IMR-90 (cell line): ENCODE results near the gene CST7. TPM values are rescaled to one million over a fixed set of nuclear protein-coding genes. Genes with fewer than 3 reads are reported as not detected.

Experiments
- ATAC-seq: fragments of 200-7000 bp; cut with Tn5 transposase; 2 replicates; pipeline ENCODE4 v1.9.1; 2020; ENCODE audit warnings: low read depth, mild to moderate bottlenecking, moderate library complexity
- BruUV-seq: library from RNA; stranded (reverse); fragments of 400-500 nt; replicated peaks from 2 replicates; lab custom pipeline; 2021; lab: Mats Ljungman, UMichigan
- CTCF ChIA-PET: fragments of 300-600 bp; formaldehyde crosslinking; extraction: SDS; loops from one replicate; lab custom pipeline; 2021; ENCODE audit warnings: antibody characterized with exemption; lab: Yijun Ruan, JAX
- POLR2A ChIA-PET: fragments of 300-600 bp; sonication (Branson Sonifier 250); formaldehyde crosslinking; loops from one replicate; lab custom pipeline; 2022; ENCODE audit warnings: antibody characterized with exemption; ENCODE audit not compliant: unreplicated experiment; lab: Charles Lee
- DNase-seq: peaks from one replicate; pipeline ENCODE4 v3.0.0; 2013
- H2AFZ ChIP-seq: replicated peaks from 2 replicates; pipeline ENCODE3; 2013; ENCODE audit warnings: low read length, mild to moderate bottlenecking; ENCODE audit not compliant: poor library complexity
- H2AK5ac ChIP-seq: 2 replicates; pipeline ENCODE4 v1.6.1; 2013; ENCODE audit warnings: low read depth, low read length, inconsistent platforms
- H2AK9ac ChIP-seq: replicated peaks from 2 replicates; pipeline ENCODE3; 2013; ENCODE audit warnings: mild to moderate bottlenecking, low read depth, low read length, moderate library complexity; ENCODE audit not compliant: poor library complexity
- H2BK120ac ChIP-seq: 2 replicates; pipeline ENCODE4 v1.6.1; 2013; ENCODE audit warnings: low read depth, low read length, inconsistent platforms
- H2BK15ac ChIP-seq: 3 replicates; pipeline ENCODE4 v1.6.1; 2013; ENCODE audit warnings: low read depth, low read length, inconsistent platforms
- H2BK20ac ChIP-seq: 2 replicates; pipeline ENCODE4 v1.6.1; 2013; ENCODE audit warnings: low read depth, mild to moderate bottlenecking, inconsistent platforms, low read length, moderate library complexity
- H2BK5ac ChIP-seq: 2 replicates; pipeline ENCODE4 v1.6.1; 2013; ENCODE audit warnings: mild to moderate bottlenecking, low read depth, low read length, inconsistent platforms; ENCODE audit not compliant: poor library complexity, severe bottlenecking
- H3K14ac ChIP-seq: replicated peaks from 2 replicates; pipeline ENCODE4 v1.6.1; 2013; ENCODE audit warnings: low read depth, low read length, inconsistent platforms
- H3K18ac ChIP-seq: 2 replicates; pipeline ENCODE4 v1.6.1; 2013; ENCODE audit warnings: low read depth, low read length, control low read depth
- H3K23ac ChIP-seq: 2 replicates; pipeline ENCODE4 v1.6.1; 2013; ENCODE audit warnings: low read depth, low read length, inconsistent platforms
- H3K27ac ChIP-seq: 2 replicates; pipeline ENCODE4 v1.5.1; 2013; ENCODE audit warnings: mild to moderate bottlenecking, control low read depth, low read length; ENCODE audit not compliant: insufficient read depth
- H3K27me3 ChIP-seq: 2 replicates; pipeline ENCODE4 v1.6.1; 2013; ENCODE audit warnings: low read length; ENCODE audit not compliant: control insufficient read depth, insufficient read depth
- H3K36me3 ChIP-seq: 2 replicates; pipeline ENCODE4 v1.6.1; 2013; ENCODE audit warnings: low read length, mixed read lengths; ENCODE audit not compliant: control insufficient read depth, insufficient read depth
- H3K4ac ChIP-seq: 2 replicates; pipeline ENCODE4 v1.6.1; 2013; ENCODE audit warnings: low read depth, low read length, inconsistent platforms
- H3K4me1 ChIP-seq: 2 replicates; pipeline ENCODE4 v1.6.1; 2013; ENCODE audit warnings: low read length, mixed read lengths; ENCODE audit not compliant: control insufficient read depth, insufficient read depth
- H3K4me2 ChIP-seq: 2 replicates; pipeline ENCODE4 v1.6.1; 2013; ENCODE audit warnings: low read depth, mild to moderate bottlenecking, control low read depth, low read length, moderate library complexity
- H3K4me3 ChIP-seq: 2 replicates; pipeline ENCODE4 v1.5.1; 2013; ENCODE audit warnings: low read depth, mild to moderate bottlenecking, control low read depth, low read length, moderate library complexity; ENCODE audit not compliant: insufficient read depth
- H3K56ac ChIP-seq: 2 replicates; pipeline ENCODE4 v1.6.1; 2013; ENCODE audit warnings: low read length, inconsistent platforms; ENCODE audit not compliant: insufficient read depth; ENCODE audit errors: extremely low read depth
- H3K79me1 ChIP-seq, 2 experiments: 2 replicates each; pipeline ENCODE4 v1.6.1; 2013; ENCODE audit warnings: low read length in 2 of 2, inconsistent platforms in 1 of 2, low read depth in 1 of 2
- H3K9ac ChIP-seq: 2 replicates; pipeline ENCODE4 v1.6.1; 2013; ENCODE audit warnings: low read depth, low read length, control low read depth
- H3K9me1 ChIP-seq: 2 replicates; pipeline ENCODE4 v1.6.1; 2013; ENCODE audit warnings: low read length, inconsistent platforms; ENCODE audit not compliant: insufficient read depth
- H3K9me3 ChIP-seq: 2 replicates; pipeline ENCODE4 v1.6.1; 2013; ENCODE audit warnings: low read length; ENCODE audit not compliant: control insufficient read depth, insufficient read depth
- H4K20me1 ChIP-seq: 2 replicates; pipeline ENCODE4 v1.6.1; 2013; ENCODE audit warnings: low read length, inconsistent platforms; ENCODE audit not compliant: insufficient read depth
- H4K5ac ChIP-seq: 2 replicates; pipeline ENCODE4 v1.6.1; 2013; ENCODE audit warnings: mild to moderate bottlenecking, low read depth, low read length, control low read depth
- H4K8ac ChIP-seq, 2 experiments: 2 replicates each; pipeline ENCODE4 v1.6.1; 2013; ENCODE audit warnings: low read depth in 2 of 2, low read length in 2 of 2, control low read depth in 1 of 2, inconsistent platforms in 1 of 2
- H4K91ac ChIP-seq: 2 replicates; pipeline ENCODE4 v1.6.1; 2013; ENCODE audit warnings: low read depth, low read length, inconsistent platforms; ENCODE audit not compliant: insufficient read depth
- BHLHE40 ChIP-seq: fragments of 150-350 bp; IDR thresholded peaks from 2 replicates; pipeline ENCODE4 v1.6.1; 2016; ENCODE audit warnings: mild to moderate bottlenecking, low read depth, low read length
- CEBPB ChIP-seq: IDR thresholded peaks from 2 replicates; pipeline ENCODE4 v1.6.1; 2012; ENCODE audit warnings: low read depth, low read length, improper control_type of control experiment
- CHD1 ChIP-seq: IDR thresholded peaks from 2 replicates; pipeline ENCODE4 v1.6.1; 2012; ENCODE audit warnings: low read depth, low read length, improper control_type of control experiment
- FOS ChIP-seq: fragments of 150-350 bp; IDR thresholded peaks from 2 replicates; pipeline ENCODE4 v1.6.1; 2016; ENCODE audit warnings: low read depth, low read length
- MAFK ChIP-seq: IDR thresholded peaks from 2 replicates; pipeline ENCODE4 v1.6.1; 2012; ENCODE audit warnings: low read depth, low read length, improper control_type of control experiment
- MAZ ChIP-seq: IDR thresholded peaks from 2 replicates; pipeline ENCODE4 v1.6.1; 2012; ENCODE audit warnings: low read depth, mild to moderate bottlenecking, low read length, improper control_type of control experiment, moderate library complexity, borderline replicate concordance
- MXI1 ChIP-seq: IDR thresholded peaks from 2 replicates; pipeline ENCODE4 v1.6.1; 2012; ENCODE audit warnings: low read depth, mild to moderate bottlenecking, low read length, moderate library complexity, borderline replicate concordance
- NFE2L2 ChIP-seq: fragments of 150-350 bp; IDR thresholded peaks from 2 replicates; pipeline ENCODE4 v1.6.1; 2016; ENCODE audit warnings: low read depth, mild to moderate bottlenecking, low read length
- POLR2A ChIP-seq: IDR thresholded peaks from 2 replicates; pipeline ENCODE4 v1.6.1; 2012; ENCODE audit warnings: mild to moderate bottlenecking, low read depth, low read length
- RAD21 ChIP-seq: IDR thresholded peaks from 2 replicates; pipeline ENCODE4 v1.6.1; 2012; ENCODE audit warnings: low read length, improper control_type of control experiment
- RCOR1 ChIP-seq: IDR thresholded peaks from 2 replicates; pipeline ENCODE4 v1.6.1; 2012; ENCODE audit warnings: mild to moderate bottlenecking, low read length, improper control_type of control experiment; ENCODE audit not compliant: insufficient replicate concordance
- RFX5 ChIP-seq: IDR thresholded peaks from 2 replicates; pipeline ENCODE4 v1.8.0; 2012; ENCODE audit warnings: low read depth, mild to moderate bottlenecking, low read length, moderate library complexity
- SMC3 ChIP-seq: fragments of 150-350 bp; IDR thresholded peaks from 2 replicates; pipeline ENCODE4 v1.6.1; 2016; ENCODE audit warnings: low read depth, mild to moderate bottlenecking, antibody characterized with exemption, low read length, moderate library complexity
- WGBS, 2 experiments: methylation state at CpG; one replicate each; pipeline versions ENCODE4 v1.1.5 to v1.1.7; 2013; ENCODE audit warnings: missing lambda C conversion rate in 2 of 2; ENCODE audit not compliant: insufficient read length in 1 of 2; ENCODE audit errors: extremely low coverage in 2 of 2; 5-methylcytosine and 5-hydroxymethylcytosine counted together
- dilution Hi-C: fragments of 300-500 bp; cut with HindIII; formaldehyde crosslinking; loops from one replicate; pipeline ENCODE4 v1.14.3; 2018; ENCODE audit warnings: low sequenced_read_pairs; ENCODE audit not compliant: unreplicated experiment
- in situ Hi-C: fragments of 300-500 bp; cut with MboI; formaldehyde crosslinking; loops from 3 replicates; pipeline ENCODE4 v1.14.3; 2019; ENCODE audit warnings: low sequenced_read_pairs, inconsistent platforms, mixed read lengths
- intact Hi-C: fragments of 100-400 bp; cut with micrococcal nuclease; formaldehyde crosslinking; loops from 2 replicates; pipeline ENCODE4 v1.10.0; 2022
- polyA plus RNA-seq, 3 experiments: library from polyadenylated mRNA; depleted of rRNA; stranded (reverse); fragments of >200 nt; gene quantifications; 2 replicates each; pipeline ENCODE4 v1.2.3, GENCODE V29; 2012; ENCODE audit warnings: low replicate concordance in 1 of 3
- total RNA-seq: library from RNA; depleted of rRNA; stranded (reverse); fragments of >200 nt; gene quantifications from 2 replicates; pipeline ENCODE4 v1.2.3, GENCODE V29; 2012
- TF ChIP-seq, protein P1 (sequence below): conservative IDR thresholded peaks from 2 replicates; pipeline ENCODE4 v1.5.1; 2012; ENCODE audit warnings: mild to moderate bottlenecking, low read depth, low read length, improper control_type of control experiment
- TF ChIP-seq, protein P2 (sequence below): fragments of 150-350 bp; IDR thresholded peaks from 2 replicates; pipeline ENCODE4 v1.6.1; 2017; ENCODE audit warnings: mild to moderate bottlenecking, antibody characterized with exemption, low read length, low read depth

CST7 gene
- total and polyA plus RNA-seq, 2 of the 4 experiments (the other 2 are of a cell fraction): not detected

DNA sequence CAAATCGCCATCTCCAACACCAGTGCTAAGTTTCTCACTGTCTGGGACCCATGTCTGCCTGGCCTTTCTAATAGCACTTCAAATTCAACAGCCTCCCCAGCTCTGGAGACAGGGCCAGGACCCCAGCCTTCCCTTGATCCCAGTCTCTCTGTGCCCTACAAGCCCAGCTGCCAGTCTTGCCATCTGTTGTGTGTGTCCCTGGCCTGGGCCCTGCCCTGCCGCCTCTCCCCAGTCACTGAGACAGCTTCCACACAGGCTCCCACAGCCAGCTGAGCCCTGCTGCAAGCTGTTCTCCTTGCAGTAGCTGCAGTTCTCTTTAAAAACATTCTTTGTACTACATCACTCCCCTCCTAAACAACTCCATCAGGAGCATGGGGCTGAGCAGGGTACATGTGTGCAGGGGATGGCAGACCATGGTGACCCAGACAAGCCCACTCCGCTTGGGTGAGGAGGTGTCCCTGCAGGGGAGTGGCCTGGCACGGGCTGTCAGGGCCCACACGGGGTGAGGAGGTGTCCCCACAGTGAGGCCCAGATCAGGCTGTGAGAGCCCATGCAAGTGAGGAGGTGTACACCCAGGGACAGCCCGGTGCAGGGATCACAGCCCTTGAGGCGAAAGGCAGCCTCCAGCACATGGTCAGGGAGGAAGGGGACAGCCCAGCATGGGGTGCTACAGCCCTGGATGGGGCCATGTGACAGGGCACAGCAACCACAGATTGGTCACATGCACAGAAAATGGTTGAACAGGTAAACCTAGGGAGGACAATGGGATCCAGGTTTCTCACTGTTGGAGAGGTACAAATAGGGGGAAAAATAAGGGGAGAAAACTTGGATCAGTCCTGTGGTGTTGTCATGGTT lies 16.2 kb downstream of the CST7 start:
- H3K36me3 ChIP-seq: peaks cover 50% of the 10 kb centered on the region
- no peaks in the 10 kb centered on the region for H3K9me1 ChIP-seq
- dilution Hi-C loops: no loop called here
- no peak overlapping the region for H4K8ac ChIP-seq
- H4K20me1 ChIP-seq: no peaks in the 10 kb centered on the region
- no peak overlapping the region for H3K56ac ChIP-seq
- in situ Hi-C loops: no loop called here
- DNase-seq (no peak), ATAC-seq (no peak)
- no peak overlapping the region for H3K4ac ChIP-seq
- H4K5ac ChIP-seq: no peak overlapping the region
- intact Hi-C loops: no loop called here
- no peaks in the 10 kb centered on the region for H3K79me1 ChIP-seq
- BruUV-seq: no TSS peak
- H2BK5ac ChIP-seq: no peak overlapping the region
- no peak overlapping the region for H3K4me3 ChIP-seq
- H3K4me2 ChIP-seq: no peak overlapping the region
- H2BK20ac ChIP-seq: no peak overlapping the region
- no peak overlapping the region for H3K9ac ChIP-seq
- 95% methylated on average over 5 of the region's 7 CpGs; no CpG with 5 or more reads in 1 of the 2 experiments for WGBS, 2 experiments
- H3K4me1 ChIP-seq: no peaks in the 10 kb centered on the region
- ChIA-PET CTCF (interaction anchor here (0.5 kb wide), 1 partner anchor 1146 kb away, joined by 3 read pairs; no protein-coding TSS in a partner anchor), POLR2A (no interaction called here)
- no peak overlapping the region for H2AFZ ChIP-seq
- H2AK5ac ChIP-seq: no peak overlapping the region
- H3K14ac ChIP-seq: no peak overlapping the region
- no peaks in the 10 kb centered on the region for H3K9me3 ChIP-seq
- H3K18ac ChIP-seq: no peak overlapping the region
- no peak overlapping the region for H2BK15ac ChIP-seq
- no peak overlapping the region for H3K27ac ChIP-seq
- no peak overlapping the region for H4K91ac ChIP-seq
- no peak overlapping the region for H3K23ac ChIP-seq
- H2BK120ac ChIP-seq: no peak overlapping the region
- no peak overlapping the region for H2AK9ac ChIP-seq
- H3K27me3 ChIP-seq: no peaks in the 10 kb centered on the region
- no peak for TF ChIP-seq NFE2L2
- TF ChIP-seq FOS: no peak
- TF ChIP-seq MXI1: no peak
- no peak for TF ChIP-seq BHLHE40
- TF ChIP-seq, protein P1, sequence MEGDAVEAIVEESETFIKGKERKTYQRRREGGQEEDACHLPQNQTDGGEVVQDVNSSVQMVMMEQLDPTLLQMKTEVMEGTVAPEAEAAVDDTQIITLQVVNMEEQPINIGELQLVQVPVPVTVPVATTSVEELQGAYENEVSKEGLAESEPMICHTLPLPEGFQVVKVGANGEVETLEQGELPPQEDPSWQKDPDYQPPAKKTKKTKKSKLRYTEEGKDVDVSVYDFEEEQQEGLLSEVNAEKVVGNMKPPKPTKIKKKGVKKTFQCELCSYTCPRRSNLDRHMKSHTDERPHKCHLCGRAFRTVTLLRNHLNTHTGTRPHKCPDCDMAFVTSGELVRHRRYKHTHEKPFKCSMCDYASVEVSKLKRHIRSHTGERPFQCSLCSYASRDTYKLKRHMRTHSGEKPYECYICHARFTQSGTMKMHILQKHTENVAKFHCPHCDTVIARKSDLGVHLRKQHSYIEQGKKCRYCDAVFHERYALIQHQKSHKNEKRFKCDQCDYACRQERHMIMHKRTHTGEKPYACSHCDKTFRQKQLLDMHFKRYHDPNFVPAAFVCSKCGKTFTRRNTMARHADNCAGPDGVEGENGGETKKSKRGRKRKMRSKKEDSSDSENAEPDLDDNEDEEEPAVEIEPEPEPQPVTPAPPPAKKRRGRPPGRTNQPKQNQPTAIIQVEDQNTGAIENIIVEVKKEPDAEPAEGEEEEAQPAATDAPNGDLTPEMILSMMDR: no peak
- TF ChIP-seq, protein P2, sequence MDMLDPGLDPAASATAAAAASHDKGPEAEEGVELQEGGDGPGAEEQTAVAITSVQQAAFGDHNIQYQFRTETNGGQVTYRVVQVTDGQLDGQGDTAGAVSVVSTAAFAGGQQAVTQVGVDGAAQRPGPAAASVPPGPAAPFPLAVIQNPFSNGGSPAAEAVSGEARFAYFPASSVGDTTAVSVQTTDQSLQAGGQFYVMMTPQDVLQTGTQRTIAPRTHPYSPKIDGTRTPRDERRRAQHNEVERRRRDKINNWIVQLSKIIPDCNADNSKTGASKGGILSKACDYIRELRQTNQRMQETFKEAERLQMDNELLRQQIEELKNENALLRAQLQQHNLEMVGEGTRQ: no peak
- no peak for TF ChIP-seq RCOR1
- no peak for TF ChIP-seq SMC3
- TF ChIP-seq CHD1: no peak
- no peak for TF ChIP-seq POLR2A
- no peak for TF ChIP-seq MAZ
- TF ChIP-seq RFX5: no peak
- TF ChIP-seq CEBPB: no peak
- no peak for TF ChIP-seq RAD21
- no peak for TF ChIP-seq MAFK
